ENCODE data around the gene SPOCK3. TPM values are rescaled to one million over a fixed set of nuclear protein-coding genes. Genes with fewer than 3 reads are reported as not detected.

The SPOCK3 gene
- total RNA-seq, 2 experiments from 2014 or later: not detected

DNA sequence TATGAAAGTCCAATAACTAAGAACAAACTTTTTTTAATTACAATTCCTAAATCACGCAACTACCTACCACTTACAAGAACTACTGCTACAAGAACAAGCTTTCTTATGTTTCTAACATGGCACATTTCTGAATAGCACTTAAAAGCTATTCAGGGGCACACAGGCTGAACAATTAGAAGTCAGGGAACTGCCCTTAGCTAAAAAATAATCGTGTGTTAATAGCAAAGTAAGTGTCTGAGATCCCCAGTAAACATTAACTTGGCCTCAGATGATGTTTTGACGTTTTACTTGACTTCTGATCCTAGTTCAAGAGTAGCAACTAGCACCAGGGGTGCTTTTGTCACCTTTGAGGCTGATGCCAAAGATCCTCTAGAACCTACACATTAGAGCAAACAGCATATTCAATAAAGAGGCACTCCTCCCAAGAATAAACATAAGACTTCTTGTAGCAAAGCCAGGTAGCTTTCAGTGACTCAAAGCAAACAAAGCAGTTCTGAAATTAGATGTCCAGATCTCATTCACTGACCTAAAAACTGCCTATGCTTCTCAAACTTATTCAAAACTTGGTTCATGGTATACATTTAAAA is 16.2 kb downstream of the SPOCK3 start:
- DNase-seq: no peak
- Mint-ChIP-seq H3K27me3 (no peaks in the 10 kb centered on the region), H3K9me3 (no peaks in the 10 kb centered on the region), H3K27ac (no peak overlapping the region), H3K4me3 (no peak overlapping the region), H3K36me3 (ENCODE audit: low read depth) (no peaks in the 10 kb centered on the region), H3K4me1 (peaks cover 2% of the 10 kb centered on the region)
- CTCF ChIA-PET: no interaction called here
- POLR2A ChIA-PET: no interaction called here

DNA sequence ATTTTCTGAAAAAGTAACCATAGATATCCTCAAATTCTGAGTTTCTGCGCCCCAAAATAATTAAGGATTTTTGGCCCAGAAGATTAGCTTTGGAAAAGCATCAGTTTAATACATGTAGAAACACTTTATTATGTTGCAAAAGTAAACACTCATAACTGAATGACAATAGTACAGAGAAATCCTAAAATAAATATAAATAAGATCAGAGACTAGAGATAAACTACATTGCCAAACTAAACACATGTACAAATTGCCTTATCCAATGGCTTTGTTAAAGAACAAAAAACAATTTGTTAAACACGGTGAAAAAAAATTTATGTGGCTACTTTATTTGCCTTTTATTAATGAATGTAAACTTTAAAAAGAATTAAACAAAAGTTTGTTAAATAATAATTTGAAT is 17.5 kb downstream of the SPOCK3 start:
- Mint-ChIP-seq H3K4me3 (no peak overlapping the region), H3K36me3 (ENCODE audit: low read depth) (no peaks in the 10 kb centered on the region), H3K27ac (no peak overlapping the region), H3K27me3 (no peaks in the 10 kb centered on the region), H3K4me1 (no peaks in the 10 kb centered on the region), H3K9me3 (no peaks in the 10 kb centered on the region)
- no peak for DNase-seq
- ChIA-PET CTCF (no interaction called here), POLR2A (no interaction called here)

DNA sequence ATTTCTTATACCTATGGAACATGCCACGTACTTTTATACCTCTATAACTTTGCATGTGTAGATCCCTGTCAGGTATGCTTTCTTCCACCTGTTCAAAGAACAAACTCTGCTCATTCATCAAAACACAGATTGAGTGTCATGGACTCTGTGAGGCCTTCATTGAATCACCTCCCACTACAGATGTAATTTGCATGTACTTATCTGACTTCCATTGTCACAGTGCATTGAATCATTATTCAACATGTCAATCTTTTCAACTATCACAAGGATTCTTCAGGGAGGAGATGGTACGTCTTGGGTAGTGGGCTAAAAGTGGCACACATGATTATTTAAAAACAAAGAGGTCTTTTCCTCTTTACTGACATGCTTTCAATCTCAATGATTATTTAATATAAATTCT is 24.1 kb downstream of the SPOCK3 start:
- ChIA-PET POLR2A (no interaction called here), CTCF (no interaction called here)
- Mint-ChIP-seq H3K27me3 (no peaks in the 10 kb centered on the region), H3K36me3 (ENCODE audit: low read depth) (no peaks in the 10 kb centered on the region), H3K4me1 (no peaks in the 10 kb centered on the region), H3K9me3 (no peaks in the 10 kb centered on the region), H3K27ac (no peak overlapping the region), H3K4me3 (no peak overlapping the region)
- DNase-seq: no peak

DNA sequence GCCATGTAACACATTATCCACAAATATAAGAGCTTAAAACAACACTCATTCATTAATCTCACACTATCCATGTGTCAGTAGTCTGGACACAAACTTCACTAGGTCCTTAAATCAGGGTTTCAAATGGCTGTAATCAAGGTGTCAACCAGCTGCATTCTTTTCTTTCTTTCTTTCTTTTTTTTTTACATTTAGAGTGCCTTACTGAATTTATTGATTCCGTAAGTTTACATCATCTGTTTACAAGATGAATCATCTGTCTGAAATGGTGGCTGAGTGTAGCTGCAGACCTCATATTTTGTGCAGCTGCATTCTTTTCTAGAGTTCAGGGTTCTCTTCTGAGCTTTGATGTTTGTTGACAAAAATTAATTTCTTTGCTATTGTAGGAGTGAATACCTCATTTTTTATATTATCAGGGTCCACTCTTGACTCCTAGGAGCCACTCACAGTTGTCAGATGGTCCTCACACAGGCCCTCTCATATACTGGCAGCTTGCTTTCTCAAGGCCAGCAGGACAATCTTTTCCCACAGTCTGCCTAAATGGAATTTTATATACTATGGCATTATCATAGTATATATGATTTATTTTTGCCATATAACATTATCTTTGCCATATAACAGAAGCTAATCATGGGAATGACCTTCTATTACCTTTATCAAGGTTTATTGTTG is 37.8 kb downstream of the SPOCK3 start:
- ChIA-PET POLR2A (no interaction called here), CTCF (interaction anchor here (0.5 kb wide), 1 partner anchor 188 kb away, joined by 3 read pairs; no protein-coding TSS in a partner anchor)
- Mint-ChIP-seq H3K4me3 (no peak overlapping the region), H3K27ac (no peak overlapping the region), H3K27me3 (no peaks in the 10 kb centered on the region), H3K36me3 (ENCODE audit: low read depth) (no peaks in the 10 kb centered on the region), H3K9me3 (peaks cover 2% of the 10 kb centered on the region), H3K4me1 (no peaks in the 10 kb centered on the region)
- DNase-seq: no peak

DNA sequence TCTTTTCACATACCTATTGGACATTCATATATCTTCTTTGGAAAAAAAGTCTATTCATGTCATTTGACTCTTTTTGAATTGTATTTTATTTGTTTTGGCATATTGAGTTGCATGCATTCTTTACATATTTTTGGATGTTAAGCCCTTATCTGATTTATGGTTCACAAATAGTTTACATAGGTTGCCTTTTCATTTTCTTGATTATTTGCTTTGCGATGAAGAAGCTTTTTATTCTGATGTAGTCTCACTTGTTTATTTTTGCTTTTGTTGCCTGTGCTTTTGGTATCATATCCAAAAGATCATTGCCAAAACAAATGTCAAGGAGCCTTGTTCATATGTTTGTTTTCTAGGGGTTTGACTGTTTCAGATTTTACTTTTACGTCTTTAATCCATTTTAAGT is 43.9 kb downstream of the SPOCK3 start:
- POLR2A ChIA-PET: no interaction called here
- no peaks in the 10 kb centered on the region for H3K27me3 Mint-ChIP-seq
- H3K9me3 Mint-ChIP-seq: no peaks in the 10 kb centered on the region
- no peak for DNase-seq
- no peak overlapping the region for H3K4me3 Mint-ChIP-seq
- no peaks in the 10 kb centered on the region for H3K36me3 Mint-ChIP-seq (ENCODE audit: low read depth)
- no peaks in the 10 kb centered on the region for H3K4me1 Mint-ChIP-seq
- CTCF ChIA-PET: interaction anchor here (0.6 kb wide), 1 partner anchor 839 kb away, joined by 3 read pairs; no protein-coding TSS in a partner anchor
- no peak overlapping the region for H3K27ac Mint-ChIP-seq

DNA sequence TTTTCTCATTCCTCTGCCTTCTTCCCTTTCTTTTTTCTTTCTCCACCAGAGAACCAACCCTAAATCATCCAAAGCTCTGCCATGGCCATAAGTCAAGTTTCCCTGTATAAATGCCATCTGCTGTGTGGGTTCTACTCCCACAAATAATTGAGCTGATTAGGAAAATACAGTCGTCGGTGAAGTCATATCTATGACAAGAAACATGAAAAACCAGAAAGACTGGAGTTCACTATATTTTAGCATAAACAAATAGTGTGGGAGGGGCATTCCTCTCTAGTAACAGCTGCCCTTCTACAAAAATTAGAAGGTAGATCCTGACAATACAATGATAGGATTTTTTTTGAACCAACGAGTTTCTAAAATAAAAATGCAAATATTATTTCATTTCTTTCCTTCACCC is 48.8 kb downstream of the SPOCK3 start:
- ChIA-PET POLR2A (interaction anchor here (0.6 kb wide), 1 partner anchor 894 kb away, joined by 3 read pairs; no protein-coding TSS in a partner anchor), CTCF (no interaction called here)
- no peaks in the 10 kb centered on the region for H3K36me3 Mint-ChIP-seq (ENCODE audit: low read depth)
- DNase-seq: no peak
- H3K27ac Mint-ChIP-seq: no peak overlapping the region
- no peak overlapping the region for H3K4me3 Mint-ChIP-seq
- no peaks in the 10 kb centered on the region for H3K9me3 Mint-ChIP-seq
- no peaks in the 10 kb centered on the region for H3K27me3 Mint-ChIP-seq
- H3K4me1 Mint-ChIP-seq: no peaks in the 10 kb centered on the region

DNA sequence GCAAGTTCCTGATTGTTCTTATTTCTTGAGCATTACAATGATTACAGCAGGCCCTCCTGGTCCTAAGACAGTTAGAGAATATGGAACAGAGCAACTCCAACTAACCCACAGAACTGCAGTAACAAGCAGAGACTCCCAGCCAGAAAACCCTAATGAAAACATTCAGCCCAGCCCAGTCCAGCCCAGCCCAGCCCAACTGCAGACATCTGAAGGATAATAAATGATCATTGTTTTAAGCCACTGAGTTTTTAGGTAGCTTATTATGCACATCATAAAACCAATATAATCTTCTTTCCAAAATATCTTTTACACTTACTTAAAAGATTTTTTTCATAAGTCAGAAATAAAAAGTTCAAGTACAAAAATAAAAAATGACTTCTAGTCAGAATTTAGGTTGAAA is 51.3 kb downstream of the SPOCK3 start:
- Mint-ChIP-seq H3K9me3 (no peaks in the 10 kb centered on the region), H3K4me3 (no peak overlapping the region), H3K27me3 (no peaks in the 10 kb centered on the region), H3K4me1 (no peaks in the 10 kb centered on the region), H3K27ac (no peak overlapping the region), H3K36me3 (ENCODE audit: low read depth) (no peaks in the 10 kb centered on the region)
- CTCF ChIA-PET: no interaction called here
- no peak for DNase-seq
- POLR2A ChIA-PET: no interaction called here

DNA sequence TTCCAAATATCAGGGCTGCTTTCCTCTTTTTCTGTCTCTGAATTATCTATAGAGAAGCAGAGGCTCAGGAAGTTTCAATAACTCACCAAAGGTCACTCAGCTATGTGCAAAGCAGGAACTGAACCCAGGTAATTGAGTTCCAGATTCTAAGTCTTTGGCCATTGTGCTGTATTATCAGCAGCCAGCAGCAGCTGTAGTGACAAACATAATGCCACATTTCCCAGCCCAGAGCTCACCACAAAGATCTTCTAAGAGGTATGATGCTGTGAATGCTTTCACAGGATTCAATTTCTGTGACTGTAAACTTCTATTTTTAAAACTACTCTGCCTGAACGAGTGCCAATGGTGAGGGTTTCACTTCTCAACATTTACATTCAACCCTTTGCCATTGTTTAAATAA is 56.4 kb downstream of the SPOCK3 start:
- Mint-ChIP-seq H3K36me3 (ENCODE audit: low read depth) (no peaks in the 10 kb centered on the region), H3K4me3 (no peak overlapping the region), H3K27ac (no peak overlapping the region), H3K4me1 (no peaks in the 10 kb centered on the region), H3K9me3 (no peaks in the 10 kb centered on the region), H3K27me3 (no peaks in the 10 kb centered on the region)
- POLR2A ChIA-PET: no interaction called here
- CTCF ChIA-PET: no interaction called here
- DNase-seq: no peak

DNA sequence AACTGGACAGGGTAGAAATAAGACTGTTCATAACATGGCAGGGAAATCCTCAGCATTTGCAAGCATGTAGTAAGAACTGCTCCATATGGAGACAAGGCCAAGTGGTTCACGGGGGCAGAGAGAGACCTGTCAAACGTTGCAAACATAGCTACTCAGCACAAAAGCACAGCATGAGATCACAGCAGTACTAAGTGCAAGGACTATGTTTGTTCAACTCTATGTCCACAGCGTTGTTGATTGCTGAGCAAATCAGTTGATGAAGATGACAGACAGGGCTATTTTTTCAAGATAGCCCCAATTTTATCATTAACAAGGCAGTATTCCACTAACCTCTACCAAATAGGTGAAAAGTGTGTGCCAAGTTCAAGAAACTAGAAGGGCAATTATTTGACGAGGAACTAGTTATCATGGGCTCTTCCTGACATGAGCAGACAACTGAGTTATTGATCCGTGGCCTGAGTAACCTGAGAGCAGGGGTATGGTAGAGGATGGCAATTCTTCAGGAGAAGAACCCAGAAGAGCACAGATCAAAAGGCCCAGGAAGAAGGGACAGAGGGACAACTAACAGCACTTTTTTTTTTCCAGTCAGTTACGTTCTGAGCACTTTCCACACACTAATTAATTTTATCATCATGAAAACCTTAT is 57.4 kb downstream of the SPOCK3 start:
- CTCF ChIA-PET: no interaction called here
- Mint-ChIP-seq H3K9me3 (no peaks in the 10 kb centered on the region), H3K4me3 (no peak overlapping the region), H3K36me3 (ENCODE audit: low read depth) (no peaks in the 10 kb centered on the region), H3K27ac (no peak overlapping the region), H3K27me3 (no peaks in the 10 kb centered on the region), H3K4me1 (no peaks in the 10 kb centered on the region)
- POLR2A ChIA-PET: no interaction called here
- no peak for DNase-seq

DNA sequence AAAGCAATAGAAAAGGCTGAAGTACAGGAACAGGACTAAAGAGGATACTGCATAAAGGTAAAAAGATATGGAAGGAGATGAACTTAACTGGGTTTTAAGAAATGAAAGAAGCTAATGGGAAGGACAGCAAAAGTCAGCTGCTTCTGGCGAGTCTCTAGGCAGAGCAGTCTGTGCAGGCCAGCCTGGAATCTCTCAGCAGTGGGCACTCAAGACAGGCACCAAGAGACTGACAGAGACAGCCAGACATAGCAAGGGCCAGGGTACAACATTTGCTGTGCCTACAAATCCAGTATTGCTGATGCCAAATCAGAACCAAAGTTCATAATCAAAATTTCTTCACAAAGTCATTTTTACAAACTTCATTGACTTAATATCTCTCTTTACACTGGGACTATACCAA is 62.4 kb downstream of the SPOCK3 start:
- CTCF ChIA-PET: no interaction called here
- H3K4me3 Mint-ChIP-seq: no peak overlapping the region
- no peak overlapping the region for H3K27ac Mint-ChIP-seq
- no peaks in the 10 kb centered on the region for H3K36me3 Mint-ChIP-seq (ENCODE audit: low read depth)
- POLR2A ChIA-PET: no interaction called here
- H3K27me3 Mint-ChIP-seq: no peaks in the 10 kb centered on the region
- H3K4me1 Mint-ChIP-seq: no peaks in the 10 kb centered on the region
- no peak for DNase-seq
- H3K9me3 Mint-ChIP-seq: no peaks in the 10 kb centered on the region

DNA sequence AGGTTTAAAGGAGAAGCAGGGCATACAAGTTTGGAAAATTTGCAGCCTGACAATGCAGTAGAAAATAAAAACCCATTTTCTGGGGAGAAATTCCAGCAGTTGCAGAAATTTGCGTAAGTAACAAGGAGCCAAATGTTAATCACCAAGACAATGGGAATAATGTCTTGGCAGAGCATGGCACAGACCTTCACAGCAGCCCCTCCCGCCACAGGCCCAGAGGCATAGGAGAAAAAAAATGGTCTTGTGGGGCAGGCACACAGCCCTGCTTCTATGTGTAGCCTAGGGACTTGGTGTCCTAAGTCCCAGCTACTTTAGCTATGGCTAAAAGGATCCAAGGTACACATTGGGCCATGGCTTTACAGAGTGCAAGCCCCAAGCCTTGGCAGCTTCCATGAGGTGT is 65.7 kb downstream of the SPOCK3 start:
- no peak overlapping the region for H3K27ac Mint-ChIP-seq
- no peak for DNase-seq
- H3K4me1 Mint-ChIP-seq: no peaks in the 10 kb centered on the region
- H3K27me3 Mint-ChIP-seq: no peaks in the 10 kb centered on the region
- no peaks in the 10 kb centered on the region for H3K36me3 Mint-ChIP-seq (ENCODE audit: low read depth)
- H3K4me3 Mint-ChIP-seq: no peak overlapping the region
- ChIA-PET POLR2A (no interaction called here), CTCF (no interaction called here)
- no peaks in the 10 kb centered on the region for H3K9me3 Mint-ChIP-seq

DNA sequence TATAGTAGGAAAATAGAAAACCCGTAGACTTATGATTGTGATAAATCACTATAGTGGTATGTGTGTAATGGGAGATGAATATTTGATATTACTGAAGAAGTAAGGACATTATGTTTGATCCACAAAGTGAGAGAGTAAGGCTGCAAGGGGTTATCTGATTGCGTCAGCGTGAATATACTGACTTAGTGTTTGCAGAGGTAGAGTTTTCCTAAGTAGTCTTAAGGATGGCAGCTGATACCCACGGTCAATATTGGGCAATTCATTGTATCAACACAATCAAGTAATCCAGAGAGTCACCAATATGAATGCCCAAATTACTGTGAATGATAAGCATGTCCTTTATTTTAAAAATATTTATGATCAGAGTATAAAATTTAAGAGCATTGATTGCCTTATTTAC is 83.7 kb downstream of the SPOCK3 start:
- Mint-ChIP-seq H3K9me3 (no peaks in the 10 kb centered on the region), H3K27ac (no peak overlapping the region), H3K4me1 (no peaks in the 10 kb centered on the region), H3K27me3 (no peaks in the 10 kb centered on the region), H3K36me3 (ENCODE audit: low read depth) (no peaks in the 10 kb centered on the region), H3K4me3 (no peak overlapping the region)
- POLR2A ChIA-PET: no interaction called here
- CTCF ChIA-PET: no interaction called here
- no peak for DNase-seq

DNA sequence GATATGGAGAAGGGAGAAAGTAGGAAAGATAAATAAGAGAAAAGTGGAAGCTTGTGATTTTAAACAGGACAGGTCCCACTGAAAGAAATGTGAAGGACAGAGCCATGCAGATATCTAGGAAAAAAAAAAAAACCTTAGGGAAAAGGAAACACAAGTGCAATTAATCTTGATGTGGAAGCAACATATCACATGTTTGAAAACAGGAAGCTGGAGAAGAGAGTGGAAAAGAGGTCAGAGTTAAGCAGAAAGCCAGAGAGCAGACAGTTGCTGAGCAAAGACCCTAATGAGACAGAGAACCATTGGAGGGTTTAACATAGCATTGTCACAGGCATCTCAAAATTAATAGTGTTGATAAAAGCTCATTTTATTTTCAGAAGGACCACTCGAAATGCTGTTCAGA is 89.7 kb downstream of the SPOCK3 start:
- CTCF ChIA-PET: no interaction called here
- Mint-ChIP-seq H3K27ac (no peak overlapping the region), H3K27me3 (no peaks in the 10 kb centered on the region), H3K4me1 (no peaks in the 10 kb centered on the region), H3K4me3 (no peak overlapping the region), H3K9me3 (no peaks in the 10 kb centered on the region), H3K36me3 (ENCODE audit: low read depth) (no peaks in the 10 kb centered on the region)
- no peak for DNase-seq
- POLR2A ChIA-PET: no interaction called here

DNA sequence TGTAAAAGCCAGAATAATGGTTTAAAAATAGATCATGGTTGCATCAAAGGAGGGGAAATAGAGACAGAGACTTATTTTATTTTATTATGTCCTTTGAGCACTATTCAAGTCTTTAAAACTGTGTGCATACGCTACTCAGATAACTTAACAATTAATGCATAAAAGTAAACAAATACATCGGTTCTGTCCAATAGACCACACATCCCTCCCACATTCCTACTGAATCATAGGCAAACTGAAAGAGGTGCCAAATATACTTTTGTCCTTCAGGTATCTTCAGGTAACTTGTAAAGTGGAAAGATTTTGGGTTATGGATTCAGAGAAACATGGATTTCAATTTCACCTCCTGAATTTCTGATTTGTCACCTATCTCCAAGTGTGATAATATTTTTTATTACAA is 91.3 kb downstream of the SPOCK3 start:
- no peak overlapping the region for H3K4me3 Mint-ChIP-seq
- no peaks in the 10 kb centered on the region for H3K4me1 Mint-ChIP-seq
- DNase-seq: no peak
- H3K27ac Mint-ChIP-seq: no peak overlapping the region
- H3K36me3 Mint-ChIP-seq (ENCODE audit: low read depth): no peaks in the 10 kb centered on the region
- H3K9me3 Mint-ChIP-seq: no peaks in the 10 kb centered on the region
- ChIA-PET CTCF (no interaction called here), POLR2A (no interaction called here)
- no peaks in the 10 kb centered on the region for H3K27me3 Mint-ChIP-seq

Measured in activated CD4-positive, alpha-beta T cell treated with anti-CD3 and anti-CD28 coated beads, Interleukin-2, amount 10 ng/mL, durations not matched to agents 7 days and 5 days (primary cell).